CD4-positive, alpha-beta T cell treated with Interleukin-4 for 4 hours (primary cell): ENCODE measurements around the gene FKBP9.

Experiments used
- DNase-seq: peaks from one replicate; pipeline ENCODE4 v3.0.0-alpha.2; 2020

Gene FKBP9

DNA sequence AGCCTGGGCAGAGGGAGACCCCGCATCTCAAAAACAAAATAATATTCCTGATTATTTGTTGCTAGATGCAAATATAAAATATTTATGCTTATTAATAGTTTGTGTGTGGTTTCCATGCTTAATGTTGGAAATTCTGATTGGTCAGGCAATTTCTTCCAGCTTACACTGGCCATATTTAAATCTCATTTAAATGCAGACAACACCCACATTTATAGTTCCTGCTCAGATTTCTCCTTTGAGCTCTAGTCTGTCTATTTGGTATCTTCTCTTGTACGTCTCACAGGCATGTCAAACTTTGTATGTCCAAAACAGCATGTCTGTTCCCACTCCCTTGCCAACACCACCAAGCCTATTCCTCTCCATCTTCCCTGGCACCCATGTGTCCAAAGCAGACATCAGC is 52.5 kb downstream of the FKBP9 start:
- DNase-seq: no peak

GRCh38 chr7:33012364-33012763 is 55.1 kb downstream of the FKBP9 start:
- DNase-seq: no peak

- no peak for DNase-seq
Observed at GRCh38 chr7:33024189-33024757, 67.0 kb downstream of the FKBP9 start.

DNA sequence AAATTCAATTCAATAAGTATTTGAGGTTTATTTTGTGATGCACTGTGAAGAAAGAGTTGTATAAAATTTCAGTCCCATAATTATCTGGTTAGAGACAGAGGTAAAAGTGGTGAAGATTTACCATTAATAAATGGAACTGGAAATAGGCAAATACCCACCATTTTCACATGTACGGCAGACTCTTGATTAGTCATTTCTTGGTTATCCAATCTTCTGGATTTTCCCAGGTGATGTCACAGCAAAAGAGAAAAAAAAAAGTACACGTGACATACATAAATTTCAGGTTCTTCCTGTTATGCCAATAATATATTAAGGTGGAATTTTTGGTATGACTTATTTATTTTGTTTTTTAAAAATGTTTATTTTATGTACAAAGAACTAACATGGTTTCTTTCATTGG is 78.5 kb downstream of the FKBP9 start:
- DNase-seq: no peak

GRCh38 chr7:33038639-33039038 is 81.4 kb downstream of the FKBP9 start:
- DNase-seq: no peak

DNA sequence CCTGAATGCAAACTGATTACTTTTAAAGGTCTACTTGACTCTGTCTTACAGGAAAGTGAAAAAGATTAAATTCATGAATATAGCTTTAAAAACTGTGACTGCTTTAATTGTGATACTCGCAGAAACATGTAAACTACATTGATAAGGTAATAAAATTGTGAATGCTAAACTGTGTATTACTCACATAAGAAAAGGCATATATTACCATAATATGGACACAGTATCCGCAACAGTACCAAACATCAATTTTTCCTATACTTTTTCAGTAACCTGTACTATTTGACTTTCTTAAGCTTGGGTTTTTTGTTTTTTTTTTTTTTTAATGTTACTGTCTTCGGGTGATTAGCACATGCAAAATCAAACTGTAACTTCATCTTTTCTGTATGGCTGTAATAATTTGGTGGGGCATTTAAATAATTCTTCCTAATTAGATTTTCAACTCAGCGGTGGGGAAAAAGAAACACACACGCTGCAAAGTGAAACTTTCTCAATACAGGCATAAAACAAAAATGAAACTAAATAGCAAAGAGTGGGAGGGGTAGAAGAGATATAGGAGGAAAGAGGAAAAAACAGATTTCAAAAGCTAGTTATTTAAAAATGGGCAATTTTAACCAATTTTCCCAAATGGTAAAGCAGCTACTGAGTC is 82.1 kb downstream of the FKBP9 start:
- peak; percentile 36 for DNase-seq

GRCh38 chr7:33039903-33040292 is 82.7 kb downstream of the FKBP9 start:
- DNase-seq: no peak

DNA sequence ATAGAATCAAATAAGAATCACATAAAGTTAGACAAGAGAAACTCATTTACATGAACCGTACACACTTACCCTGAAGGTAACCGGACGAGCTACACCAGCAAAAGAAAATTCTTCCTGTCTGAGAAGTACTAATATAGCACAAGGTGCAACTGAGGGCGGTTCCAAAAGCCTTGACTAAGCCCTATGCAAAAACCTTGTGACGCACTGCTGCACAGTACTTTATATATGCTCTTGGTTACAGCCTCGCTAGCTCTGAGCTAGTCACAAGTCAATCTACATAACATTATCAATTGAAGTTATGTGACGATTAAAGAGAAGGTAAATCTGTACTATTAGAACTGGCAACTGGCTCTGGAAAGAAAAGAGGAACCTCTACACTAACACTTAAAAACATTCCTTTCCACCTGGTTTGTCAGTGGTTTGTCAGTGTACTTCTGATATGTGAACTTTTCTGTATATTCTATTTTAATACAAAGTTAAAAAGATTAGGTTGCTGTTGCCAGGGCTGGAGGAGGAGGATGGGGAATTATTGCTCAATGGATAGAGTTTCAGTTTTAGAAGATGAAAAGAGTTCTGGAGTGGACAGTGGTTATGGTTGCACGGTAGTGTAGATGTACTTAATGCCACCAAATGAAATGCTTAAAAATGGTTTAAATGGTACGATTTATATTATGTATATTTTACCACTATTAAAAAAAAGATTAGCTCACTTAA is 83.7 kb downstream of the FKBP9 start:
- peak; percentile 84 for DNase-seq

- no peak for DNase-seq
Observed at GRCh38 chr7:33041631-33042428, 84.6 kb downstream of the FKBP9 start.

GRCh38 chr7:33043501-33044400 is 86.5 kb downstream of the FKBP9 start:
- DNase-seq: no peak

GRCh38 chr7:33044401-33044718 is 87.1 kb downstream of the FKBP9 start:
- DNase-seq: no peak

DNA sequence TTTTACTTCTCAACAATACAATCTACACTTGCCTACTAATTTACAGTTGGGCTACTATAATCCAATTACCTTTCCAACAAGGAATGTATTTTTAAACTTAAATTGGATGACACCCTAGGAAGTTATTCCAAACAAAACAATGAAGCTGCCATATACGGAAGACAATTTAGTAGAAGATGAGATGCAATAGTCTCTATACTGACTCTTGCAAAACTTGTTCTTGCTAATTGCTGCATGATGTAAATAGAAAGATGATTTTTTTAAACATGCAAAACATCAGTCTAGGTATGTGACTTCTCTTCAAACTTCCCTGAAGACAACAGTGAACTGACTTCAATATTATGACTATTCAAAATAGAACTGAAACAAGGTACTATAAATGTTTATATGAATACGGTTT is 87.7 kb downstream of the FKBP9 start:
- DNase-seq: no peak

DNA sequence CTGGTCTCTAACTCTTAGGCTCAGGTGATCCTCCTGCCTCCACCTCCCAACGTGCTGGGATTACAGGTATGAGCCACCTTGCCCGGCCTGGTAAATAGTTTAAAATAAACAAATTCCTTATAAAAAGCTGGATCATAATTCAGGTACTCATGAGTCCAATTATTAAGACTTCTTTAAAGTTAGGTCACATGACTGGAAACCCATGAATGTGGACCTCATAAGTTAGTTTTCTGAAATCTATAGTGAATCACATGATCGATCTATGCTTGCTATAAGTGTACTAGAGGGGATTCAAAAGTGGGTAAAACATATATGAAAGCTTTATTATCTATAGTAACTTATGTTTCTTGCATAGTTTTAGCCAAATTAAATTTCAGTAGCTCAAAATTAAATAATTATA is 91.0 kb downstream of the FKBP9 start:
- DNase-seq: no peak

DNA sequence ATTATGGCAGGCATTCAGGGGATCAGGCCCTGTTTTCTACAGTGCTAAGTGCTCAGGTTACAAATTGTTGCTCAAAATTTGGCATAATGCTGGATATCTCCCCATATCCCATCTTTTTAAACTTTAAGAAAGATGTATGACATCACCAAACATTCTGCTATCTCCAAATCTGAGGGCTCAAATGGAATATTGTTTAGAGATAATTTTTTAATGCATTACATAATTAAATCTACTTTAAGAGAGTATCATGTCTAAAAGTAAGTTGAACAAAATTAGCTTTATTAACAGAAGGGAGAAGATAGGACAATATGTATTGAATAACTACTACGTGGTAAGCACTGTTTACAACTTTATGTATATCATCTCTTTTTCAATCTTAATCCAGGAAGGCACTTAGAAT is 91.5 kb downstream of the FKBP9 start:
- DNase-seq: no peak

DNA sequence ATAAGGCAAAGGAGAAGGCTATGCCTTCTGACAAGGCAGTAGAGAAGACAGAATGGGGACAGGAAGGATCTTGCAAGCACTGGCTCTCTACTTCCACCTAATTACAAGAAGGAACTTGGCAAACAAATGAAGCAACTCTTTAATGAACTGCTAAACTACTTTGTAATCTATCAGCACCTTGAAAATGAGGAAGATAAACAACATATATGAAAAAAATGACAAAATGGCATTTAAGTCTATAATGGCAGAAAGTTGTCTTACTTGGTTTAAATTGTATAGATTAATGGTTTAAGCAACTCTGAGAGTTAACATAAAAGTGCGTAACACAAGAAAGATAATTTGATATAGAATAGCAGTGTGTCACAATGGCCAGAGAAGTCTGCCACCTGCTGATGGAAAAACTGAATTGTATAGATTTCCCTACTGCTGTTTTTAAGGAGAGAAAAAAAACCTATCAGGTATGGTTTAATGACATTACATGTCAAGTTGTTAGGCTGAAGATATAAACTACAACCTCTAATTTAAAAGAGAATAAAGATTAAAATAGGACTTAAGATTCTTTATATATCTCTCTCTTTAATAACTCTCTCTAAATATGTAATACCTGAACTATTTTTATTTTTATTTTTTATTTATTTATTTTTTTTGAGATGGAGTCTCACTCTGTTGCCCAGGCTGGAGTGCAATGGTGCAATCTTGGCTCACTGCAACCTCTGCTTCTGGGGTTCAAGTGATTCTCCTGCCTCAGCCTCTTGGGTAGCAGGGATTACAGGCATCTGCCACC is 93.5 kb downstream of the FKBP9 start:
- peak; percentile 57 for DNase-seq

DNA sequence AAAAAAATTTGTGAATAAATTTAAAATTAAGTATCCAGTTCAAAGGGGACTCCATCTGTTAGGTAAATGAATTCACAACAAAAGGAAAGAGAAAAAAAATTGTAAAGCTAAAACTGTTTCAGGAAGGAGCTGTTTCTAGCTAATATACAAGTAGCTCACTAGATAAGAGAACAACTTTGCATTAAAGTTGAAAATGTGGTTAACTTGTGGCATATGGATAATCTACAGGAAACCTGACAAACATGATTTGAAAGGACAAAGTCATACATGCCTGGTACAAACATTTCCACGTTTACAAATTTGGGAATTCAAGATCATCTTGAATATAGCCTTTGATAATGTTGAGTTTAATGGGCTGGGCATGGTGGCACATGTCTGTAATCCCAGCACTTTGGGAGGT is 96.5 kb downstream of the FKBP9 start:
- no peak for DNase-seq

- DNase-seq: peak; percentile 60
Observed at GRCh38 chr7:33054261-33054964, 97.2 kb downstream of the FKBP9 start.

DNA sequence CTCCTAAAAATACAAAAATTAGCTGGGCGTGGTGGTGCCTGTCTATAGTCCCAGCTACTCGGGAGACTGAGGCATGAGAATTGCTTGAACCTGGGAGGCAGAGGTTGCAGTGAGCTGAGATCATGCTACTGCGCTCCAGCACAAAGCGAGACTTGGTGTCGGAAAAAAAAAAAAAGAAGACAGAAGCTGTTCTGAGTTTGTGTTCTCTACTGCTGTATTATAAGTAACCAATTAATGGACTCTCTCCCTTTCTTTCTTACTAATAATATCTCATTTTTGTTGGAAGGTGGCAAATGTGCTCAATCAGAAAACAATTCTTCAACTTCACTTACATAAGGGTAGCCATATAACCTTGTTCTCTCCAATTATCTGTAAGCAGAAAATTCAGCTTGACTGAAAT is 97.9 kb downstream of the FKBP9 start:
- no peak for DNase-seq
